K562 (cell line): ENCODE data around the gene PIF1. TPM values are rescaled to one million over a fixed set of nuclear protein-coding genes. Genes with fewer than 3 reads are reported as not detected.

Experiments
- CBX1 ChIP-seq: sonication (generic); IDR thresholded peaks from 2 replicates; pipeline ENCODE4 v1.6.1; 2016; ENCODE audit warnings: antibody characterized with exemption, low read depth, mild to moderate bottlenecking
- E2F3 ChIP-seq: fragments of 250-450 bp; sonication (Bioruptor Pico); IDR thresholded peaks from 2 replicates; pipeline ENCODE4 v1.4.0; 2020; ENCODE audit warnings: mild to moderate bottlenecking
- FOXA1 ChIP-seq: fragments of 450-650 bp; IDR thresholded peaks from 2 replicates; pipeline ENCODE4 v1.6.1; 2016; ENCODE audit warnings: mild to moderate bottlenecking, borderline replicate concordance
- L3MBTL2 ChIP-seq: fragments of 450-650 bp; IDR thresholded peaks from 2 replicates; pipeline ENCODE4 v1.6.1; 2016; ENCODE audit warnings: mild to moderate bottlenecking, moderate library complexity
- LARP7 ChIP-seq: fragments of 450-650 bp; IDR thresholded peaks from 2 replicates; pipeline ENCODE4 v1.6.1; 2016
- MAFF ChIP-seq: IDR thresholded peaks from 2 replicates; pipeline ENCODE4 v1.6.1; 2012; ENCODE audit warnings: low read length, improper control_type of control experiment
- NFE2 ChIP-seq: IDR thresholded peaks from 2 replicates; pipeline ENCODE4 v1.6.1; 2014; ENCODE audit warnings: antibody characterized with exemption, low read depth
- NR1H2 ChIP-seq: sonication (generic); formaldehyde crosslinking; IDR thresholded peaks from 2 replicates; pipeline ENCODE4 v1.4.0; 2020; ENCODE audit warnings: mild to moderate bottlenecking, missing genetic modification reagents
- NRF1 ChIP-seq, 2 experiments: fragments of 450-650 bp; IDR thresholded peaks in 1 of 2; conservative IDR thresholded peaks in 1 of 2; 2 replicates each; pipeline ENCODE4 v1.6.1; 2014; ENCODE audit warnings: mild to moderate bottlenecking in 2 of 2
- SMARCE1 ChIP-seq: fragments of 450-650 bp; IDR thresholded peaks from 2 replicates; pipeline ENCODE4 v1.7.1; 2016; ENCODE audit warnings: mild to moderate bottlenecking
- U2AF1 ChIP-seq: fragments of 200-400 bp; formaldehyde crosslinking; optimal IDR thresholded peaks from 2 replicates; pipeline ENCODE3; 2017; ENCODE audit warnings: mild to moderate bottlenecking, low read depth, low read length, moderate library complexity
- ZNF24 ChIP-seq: fragments of 450-650 bp; IDR thresholded peaks from 2 replicates; pipeline ENCODE4 v1.6.1; 2016
- ZNF263 ChIP-seq: sonication (generic); formaldehyde crosslinking; IDR thresholded peaks from 2 replicates; pipeline ENCODE4 v1.8.0; 2022; ENCODE audit warnings: mild to moderate bottlenecking, missing genetic modification reagents, borderline replicate concordance
- polyA plus RNA-seq, 8 experiments: library from polyadenylated mRNA; depleted of rRNA in 4 of 8; stranded (reverse) in 5 of 8; unstranded in 3 of 8; fragments of >200 nt; fragmentation: Nextera tagmentation in 2 of 8; fragmentation: Illumina TruSeq in 1 of 8; extraction: Ambion mirVana in 2 of 8; extraction: Trizol in 1 of 8; gene quantifications; 2 replicates each; pipeline versions ENCODE4 v1.2.1 to v1.2.3, GENCODE V29; 2011 to 2014; ENCODE audit warnings: inconsistent platforms in 1 of 8, missing spikeins in 1 of 8
- total RNA-seq, 7 experiments: library from RNA; depleted of rRNA in 6 of 7; stranded (reverse); fragments of >200 nt in 6 of 7; fragmentation: Illumina TruSeq in 2 of 7; extraction: Trizol in 2 of 7; gene quantifications; 2 replicates each; pipeline versions ENCODE4 v1.2.1 to v1.2.3, GENCODE V29; 2011 to 2021; ENCODE audit warnings: low replicate concordance in 1 of 7
- TF ChIP-seq, protein P1 (sequence below): sonication (generic); formaldehyde crosslinking; IDR thresholded peaks from 2 replicates; pipeline ENCODE4 v1.8.0; 2023; ENCODE audit warnings: missing genetic modification reagents, mild to moderate bottlenecking, borderline replicate concordance
- TF ChIP-seq, protein P2 (sequence below): sonication (generic); formaldehyde crosslinking; IDR thresholded peaks from 2 replicates; pipeline ENCODE4 v1.8.1; 2022; ENCODE audit warnings: missing genetic modification reagents

PIF1 gene
- total and polyA plus RNA-seq, 9 of the 15 experiments (the other 6 are each of a cell fraction or from before 2014, with no cell fraction given) = 1.1 to 37.9 (median 11.5) TPM

DNA sequence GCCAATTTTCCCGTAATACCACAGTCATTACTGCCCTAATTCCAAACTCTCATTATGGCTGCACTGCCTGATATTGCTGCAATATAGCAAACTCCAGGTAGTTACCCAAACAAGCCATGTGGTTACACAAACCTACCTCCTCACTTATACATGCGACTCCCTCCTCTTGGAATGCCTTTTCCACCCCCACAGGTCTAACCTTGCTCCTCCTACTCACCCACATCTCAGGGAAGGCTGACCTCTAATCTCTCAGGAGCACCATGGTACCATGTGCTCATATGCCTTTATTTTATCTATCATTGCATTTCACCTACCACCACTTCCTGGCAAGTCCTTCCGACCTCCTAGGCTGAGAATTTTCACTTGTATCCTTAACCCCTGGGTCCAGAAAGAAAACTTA is 53.0 kb downstream of the PIF1 start (continued):
- TF ChIP-seq CBX1 (no peak), NFE2 (no peak), LARP7 (no peak), FOXA1 (no peak), NR1H2 (CRISPR knock-in tag) (no peak), ZNF263 (CRISPR knock-in tag) (0 out of 2 replicates have a peak, but pooled peaks have one; percentile 22), U2AF1 (no peak), ZNF24 (no peak), E2F3 (CRISPR knock-in tag) (no peak), L3MBTL2 (no peak), MAFF (no peak), NRF1 (conservative IDR thresholded peaks at IDR 0.05 in 1 of 2, IDR thresholded peaks at IDR 0.05 in 1 of 2) (no peak), SMARCE1 (no peak)
- TF ChIP-seq, protein P1, sequence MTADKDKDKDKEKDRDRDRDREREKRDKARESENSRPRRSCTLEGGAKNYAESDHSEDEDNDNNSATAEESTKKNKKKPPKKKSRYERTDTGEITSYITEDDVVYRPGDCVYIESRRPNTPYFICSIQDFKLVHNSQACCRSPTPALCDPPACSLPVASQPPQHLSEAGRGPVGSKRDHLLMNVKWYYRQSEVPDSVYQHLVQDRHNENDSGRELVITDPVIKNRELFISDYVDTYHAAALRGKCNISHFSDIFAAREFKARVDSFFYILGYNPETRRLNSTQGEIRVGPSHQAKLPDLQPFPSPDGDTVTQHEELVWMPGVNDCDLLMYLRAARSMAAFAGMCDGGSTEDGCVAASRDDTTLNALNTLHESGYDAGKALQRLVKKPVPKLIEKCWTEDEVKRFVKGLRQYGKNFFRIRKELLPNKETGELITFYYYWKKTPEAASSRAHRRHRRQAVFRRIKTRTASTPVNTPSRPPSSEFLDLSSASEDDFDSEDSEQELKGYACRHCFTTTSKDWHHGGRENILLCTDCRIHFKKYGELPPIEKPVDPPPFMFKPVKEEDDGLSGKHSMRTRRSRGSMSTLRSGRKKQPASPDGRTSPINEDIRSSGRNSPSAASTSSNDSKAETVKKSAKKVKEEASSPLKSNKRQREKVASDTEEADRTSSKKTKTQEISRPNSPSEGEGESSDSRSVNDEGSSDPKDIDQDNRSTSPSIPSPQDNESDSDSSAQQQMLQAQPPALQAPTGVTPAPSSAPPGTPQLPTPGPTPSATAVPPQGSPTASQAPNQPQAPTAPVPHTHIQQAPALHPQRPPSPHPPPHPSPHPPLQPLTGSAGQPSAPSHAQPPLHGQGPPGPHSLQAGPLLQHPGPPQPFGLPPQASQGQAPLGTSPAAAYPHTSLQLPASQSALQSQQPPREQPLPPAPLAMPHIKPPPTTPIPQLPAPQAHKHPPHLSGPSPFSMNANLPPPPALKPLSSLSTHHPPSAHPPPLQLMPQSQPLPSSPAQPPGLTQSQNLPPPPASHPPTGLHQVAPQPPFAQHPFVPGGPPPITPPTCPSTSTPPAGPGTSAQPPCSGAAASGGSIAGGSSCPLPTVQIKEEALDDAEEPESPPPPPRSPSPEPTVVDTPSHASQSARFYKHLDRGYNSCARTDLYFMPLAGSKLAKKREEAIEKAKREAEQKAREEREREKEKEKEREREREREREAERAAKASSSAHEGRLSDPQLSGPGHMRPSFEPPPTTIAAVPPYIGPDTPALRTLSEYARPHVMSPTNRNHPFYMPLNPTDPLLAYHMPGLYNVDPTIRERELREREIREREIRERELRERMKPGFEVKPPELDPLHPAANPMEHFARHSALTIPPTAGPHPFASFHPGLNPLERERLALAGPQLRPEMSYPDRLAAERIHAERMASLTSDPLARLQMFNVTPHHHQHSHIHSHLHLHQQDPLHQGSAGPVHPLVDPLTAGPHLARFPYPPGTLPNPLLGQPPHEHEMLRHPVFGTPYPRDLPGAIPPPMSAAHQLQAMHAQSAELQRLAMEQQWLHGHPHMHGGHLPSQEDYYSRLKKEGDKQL (CRISPR knock-in tag) = no peak
- TF ChIP-seq, protein P2, sequence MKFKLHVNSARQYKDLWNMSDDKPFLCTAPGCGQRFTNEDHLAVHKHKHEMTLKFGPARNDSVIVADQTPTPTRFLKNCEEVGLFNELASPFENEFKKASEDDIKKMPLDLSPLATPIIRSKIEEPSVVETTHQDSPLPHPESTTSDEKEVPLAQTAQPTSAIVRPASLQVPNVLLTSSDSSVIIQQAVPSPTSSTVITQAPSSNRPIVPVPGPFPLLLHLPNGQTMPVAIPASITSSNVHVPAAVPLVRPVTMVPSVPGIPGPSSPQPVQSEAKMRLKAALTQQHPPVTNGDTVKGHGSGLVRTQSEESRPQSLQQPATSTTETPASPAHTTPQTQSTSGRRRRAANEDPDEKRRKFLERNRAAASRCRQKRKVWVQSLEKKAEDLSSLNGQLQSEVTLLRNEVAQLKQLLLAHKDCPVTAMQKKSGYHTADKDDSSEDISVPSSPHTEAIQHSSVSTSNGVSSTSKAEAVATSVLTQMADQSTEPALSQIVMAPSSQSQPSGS (CRISPR knock-in tag) = no peak
